Neural cell (in vitro differentiated cells): ENCODE measurements around the gene BABAM1. TPM values are rescaled to one million over a fixed set of nuclear protein-coding genes. Genes with fewer than 3 reads are reported as not detected.

ENCODE experiments used
- H2AFZ ChIP-seq: fragments of 200-600, 300-800 bp; sonication (generic), shearing (Covaris generic); 2 replicates; pipeline ENCODE4 v1.6.0; 2014; ENCODE audit warnings: low read depth, mild to moderate bottlenecking, antibody characterized with exemption, low read length, moderate library complexity
- H3F3A ChIP-seq: fragments of 200-600 bp; shearing (Covaris generic); 2 replicates; pipeline ENCODE4 v1.6.1; 2016; ENCODE audit warnings: mild to moderate bottlenecking, moderate library complexity, mixed read lengths, antibody characterized with exemption, low read length; ENCODE audit not compliant: insufficient read depth, poor library complexity, severe bottlenecking
- H3K27ac ChIP-seq: fragments of 200-600, 300-800 bp; sonication (generic), shearing (Covaris generic); 2 replicates; pipeline ENCODE4 v1.5.1; 2014; ENCODE audit warnings: mild to moderate bottlenecking, low read length, moderate library complexity
- H3K27me3 ChIP-seq: fragments of 300-800, 200-600 bp; sonication (generic), shearing (Covaris generic); 2 replicates; pipeline ENCODE4 v1.6.0; 2014; ENCODE audit warnings: mild to moderate bottlenecking, low read depth, low read length, moderate library complexity; ENCODE audit not compliant: insufficient read depth
- H3K36me3 ChIP-seq: fragments of 300-800, 200-600 bp; sonication (generic), shearing (Covaris generic); 2 replicates; pipeline ENCODE4 v1.5.1; 2014; ENCODE audit warnings: mild to moderate bottlenecking, antibody characterized with exemption, low read length, moderate library complexity; ENCODE audit not compliant: insufficient read depth
- H3K4me2 ChIP-seq: fragments of 300-800, 200-600 bp; sonication (generic), shearing (Covaris generic); 2 replicates; pipeline ENCODE4 v1.6.0; 2014; ENCODE audit warnings: mild to moderate bottlenecking, low read length
- H3K4me3 ChIP-seq: fragments of 300-800, 200-600 bp; sonication (generic), shearing (Covaris generic); 2 replicates; pipeline ENCODE4 v1.5.1; 2014; ENCODE audit warnings: mild to moderate bottlenecking, low read length, moderate library complexity
- H3K79me2 ChIP-seq: fragments of 200-600 bp; shearing (Covaris generic); replicated peaks from 2 replicates; pipeline ENCODE4 v1.6.0; 2014; ENCODE audit warnings: mild to moderate bottlenecking, low read length, moderate library complexity; ENCODE audit not compliant: insufficient read depth
- H3K9ac ChIP-seq: fragments of 300-800, 200-600 bp; sonication (generic), shearing (Covaris generic); 2 replicates; pipeline ENCODE4 v1.6.1; 2016; ENCODE audit warnings: mild to moderate bottlenecking, low read length, mixed read lengths
- H3K9me2 ChIP-seq: fragments of 200-600 bp; shearing (Covaris generic); 2 replicates; pipeline ENCODE4 v1.6.1; 2016; ENCODE audit warnings: mild to moderate bottlenecking, low read length, mixed read lengths; ENCODE audit not compliant: insufficient read depth
- H3K9me3 ChIP-seq: fragments of 200-600, 300-800 bp; sonication (generic), shearing (Covaris generic); 2 replicates; pipeline ENCODE4 v1.6.1; 2016; ENCODE audit warnings: mild to moderate bottlenecking, mixed run types, low read length, moderate library complexity, mixed read lengths
- H4K20me1 ChIP-seq: fragments of 200-600 bp; shearing (Covaris generic); 2 replicates; pipeline ENCODE4 v1.6.1; 2016; ENCODE audit warnings: mild to moderate bottlenecking, mixed run types; ENCODE audit not compliant: insufficient read depth
- EP300 ChIP-seq: fragments of 450-650 bp; conservative IDR thresholded peaks from 2 replicates; pipeline ENCODE4 v1.6.1; 2014; ENCODE audit warnings: antibody characterized with exemption, mild to moderate bottlenecking, moderate library complexity; ENCODE audit not compliant: poor library complexity, severe bottlenecking
- EZH2 ChIP-seq: fragments of 200-600, 300-800 bp; shearing (Covaris generic), sonication (generic); IDR thresholded peaks from 2 replicates; pipeline ENCODE4 v1.6.1; 2014; ENCODE audit warnings: antibody characterized with exemption, low read length, borderline replicate concordance, mild to moderate bottlenecking; ENCODE audit not compliant: insufficient read depth, poor library complexity, severe bottlenecking
- MXI1 ChIP-seq: fragments of 450-650 bp; conservative IDR thresholded peaks from 2 replicates; pipeline ENCODE4 v1.6.1; 2014; ENCODE audit warnings: antibody characterized with exemption, mild to moderate bottlenecking; ENCODE audit not compliant: poor library complexity, severe bottlenecking
- POLR2AphosphoS5 ChIP-seq: IDR thresholded peaks from 2 replicates; pipeline ENCODE4 v1.6.1; 2012
- RAD21 ChIP-seq: fragments of 450-650 bp; conservative IDR thresholded peaks from 2 replicates; pipeline ENCODE4 v1.6.1; 2014; ENCODE audit warnings: antibody characterized with exemption, mild to moderate bottlenecking, moderate library complexity
- SMC3 ChIP-seq: fragments of 450-650 bp; conservative IDR thresholded peaks from 2 replicates; pipeline ENCODE4 v1.6.1; 2014; ENCODE audit warnings: antibody characterized with exemption, mild to moderate bottlenecking, moderate library complexity; ENCODE audit not compliant: poor library complexity
- TAF1 ChIP-seq: IDR thresholded peaks from 2 replicates; pipeline ENCODE4 v1.6.1; 2012; ENCODE audit warnings: low read depth
- polyA plus RNA-seq: library from polyadenylated mRNA; depleted of rRNA; stranded (reverse); fragments of >200 nt; gene quantifications from 2 replicates; pipeline ENCODE4 v1.2.3, GENCODE V29; 2014
- TF ChIP-seq, protein P1 (sequence below): IDR thresholded peaks from 2 replicates; pipeline ENCODE4 v1.6.1; 2012; ENCODE audit warnings: borderline replicate concordance
- TF ChIP-seq, protein P2 (sequence below): fragments of 450-650 bp; IDR thresholded peaks from 2 replicates; pipeline ENCODE4 v1.5.1; 2014; ENCODE audit warnings: antibody characterized with exemption, mild to moderate bottlenecking, moderate library complexity; ENCODE audit not compliant: poor library complexity, severe bottlenecking

The BABAM1 gene
- polyA plus RNA-seq, 1 donor from 2014 or later, result 123 TPM

DNA sequence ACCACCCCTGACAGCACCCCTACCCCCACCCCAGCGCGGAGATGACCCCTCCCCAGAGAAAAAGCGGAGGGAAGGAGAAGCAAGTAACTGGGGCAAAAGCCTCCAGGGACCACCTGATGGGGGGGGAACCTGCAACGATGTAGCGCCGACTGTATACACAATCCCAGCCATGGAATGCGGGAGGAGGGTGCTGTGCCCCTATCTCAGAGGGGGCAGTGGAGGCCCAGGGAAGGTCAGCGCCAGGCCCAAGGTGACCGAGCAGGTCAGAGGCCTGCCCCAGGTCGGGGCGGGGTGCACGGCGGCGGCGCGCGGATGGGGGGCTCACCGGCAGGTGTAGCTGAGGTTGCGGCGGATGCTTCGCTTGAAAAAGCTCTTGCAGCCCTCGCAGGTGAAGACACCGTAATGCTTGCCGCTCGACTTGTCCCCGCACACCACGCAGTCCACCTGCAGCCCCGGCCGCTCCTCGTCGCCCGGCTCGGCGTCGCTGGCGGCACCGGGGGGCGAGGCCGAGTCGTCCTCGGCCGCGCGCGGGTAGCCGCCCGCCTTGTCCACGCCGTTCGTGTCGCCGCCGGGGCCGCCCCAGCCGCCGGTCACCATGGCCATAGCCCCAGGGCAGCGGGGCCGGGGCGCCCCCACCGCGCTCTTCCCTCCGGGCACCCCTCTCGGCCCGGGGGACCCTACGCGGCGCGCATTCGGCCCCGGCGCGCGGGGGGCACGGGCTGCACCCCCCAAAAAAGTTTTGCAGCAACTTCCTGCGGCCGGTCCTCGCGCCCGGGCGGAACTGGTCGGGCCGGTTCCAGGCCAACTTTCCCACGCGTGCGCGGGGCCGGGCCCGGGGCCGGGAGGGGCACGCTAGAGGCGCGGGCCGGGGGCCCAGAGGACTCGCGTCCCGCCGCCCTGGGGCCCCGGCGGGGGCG is 22.4 kb upstream of the BABAM1 start:
- H3K27ac ChIP-seq, result no peak overlapping the region
- peak; percentile 37 for TF ChIP-seq MXI1
- TF ChIP-seq, protein P1, sequence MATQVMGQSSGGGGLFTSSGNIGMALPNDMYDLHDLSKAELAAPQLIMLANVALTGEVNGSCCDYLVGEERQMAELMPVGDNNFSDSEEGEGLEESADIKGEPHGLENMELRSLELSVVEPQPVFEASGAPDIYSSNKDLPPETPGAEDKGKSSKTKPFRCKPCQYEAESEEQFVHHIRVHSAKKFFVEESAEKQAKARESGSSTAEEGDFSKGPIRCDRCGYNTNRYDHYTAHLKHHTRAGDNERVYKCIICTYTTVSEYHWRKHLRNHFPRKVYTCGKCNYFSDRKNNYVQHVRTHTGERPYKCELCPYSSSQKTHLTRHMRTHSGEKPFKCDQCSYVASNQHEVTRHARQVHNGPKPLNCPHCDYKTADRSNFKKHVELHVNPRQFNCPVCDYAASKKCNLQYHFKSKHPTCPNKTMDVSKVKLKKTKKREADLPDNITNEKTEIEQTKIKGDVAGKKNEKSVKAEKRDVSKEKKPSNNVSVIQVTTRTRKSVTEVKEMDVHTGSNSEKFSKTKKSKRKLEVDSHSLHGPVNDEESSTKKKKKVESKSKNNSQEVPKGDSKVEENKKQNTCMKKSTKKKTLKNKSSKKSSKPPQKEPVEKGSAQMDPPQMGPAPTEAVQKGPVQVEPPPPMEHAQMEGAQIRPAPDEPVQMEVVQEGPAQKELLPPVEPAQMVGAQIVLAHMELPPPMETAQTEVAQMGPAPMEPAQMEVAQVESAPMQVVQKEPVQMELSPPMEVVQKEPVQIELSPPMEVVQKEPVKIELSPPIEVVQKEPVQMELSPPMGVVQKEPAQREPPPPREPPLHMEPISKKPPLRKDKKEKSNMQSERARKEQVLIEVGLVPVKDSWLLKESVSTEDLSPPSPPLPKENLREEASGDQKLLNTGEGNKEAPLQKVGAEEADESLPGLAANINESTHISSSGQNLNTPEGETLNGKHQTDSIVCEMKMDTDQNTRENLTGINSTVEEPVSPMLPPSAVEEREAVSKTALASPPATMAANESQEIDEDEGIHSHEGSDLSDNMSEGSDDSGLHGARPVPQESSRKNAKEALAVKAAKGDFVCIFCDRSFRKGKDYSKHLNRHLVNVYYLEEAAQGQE, result no peak
- no peaks in the 10 kb centered on the region for H4K20me1 ChIP-seq
- no peaks in the 10 kb centered on the region for H3K36me3 ChIP-seq
- no peak overlapping the region for H2AFZ ChIP-seq
- H3F3A ChIP-seq, result no peaks in the 10 kb centered on the region
- peak overlapping the region; percentile 70 for H3K4me3 ChIP-seq
- H3K9me2 ChIP-seq, result no peaks in the 10 kb centered on the region
- no peaks in the 10 kb centered on the region for H3K9me3 ChIP-seq
- peaks cover 13% of the 10 kb centered on the region for H3K79me2 ChIP-seq
- no peaks in the 10 kb centered on the region for H3K27me3 ChIP-seq
- H3K9ac ChIP-seq, result peak overlapping the region; percentile 57
- peak overlapping the region; percentile 59 for H3K4me2 ChIP-seq

DNA sequence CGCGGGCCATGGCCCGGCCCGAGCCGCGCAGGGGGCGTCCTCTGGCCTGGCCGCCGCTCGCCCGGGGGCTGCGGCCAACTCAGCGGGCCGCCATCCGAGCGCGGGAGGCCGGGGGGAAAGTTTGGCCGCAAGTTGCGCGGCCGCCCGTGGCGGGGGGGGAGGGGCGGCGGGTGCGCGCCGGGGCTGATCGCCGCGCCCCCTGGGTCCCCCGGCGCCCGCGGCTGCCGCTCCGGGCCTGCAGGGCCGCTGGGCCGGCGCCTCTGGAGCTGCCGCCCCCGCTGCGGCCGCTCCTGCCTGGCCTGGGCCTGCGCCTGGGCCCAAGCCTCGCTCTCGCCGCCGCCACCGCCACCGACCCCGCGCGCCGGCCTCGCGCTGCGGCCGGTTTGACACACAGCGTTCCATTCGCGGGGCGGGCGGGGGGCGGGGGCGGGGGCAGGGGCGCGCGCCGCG is 21.7 kb upstream of the BABAM1 start, which contains the start of gene NR2F6:
Gene NR2F6, minus strand, starts transcription at position 385 of the 450 bp plus-strand sequence. CDS start 699 bp downstream, outside the sequence.
- peaks cover 13% of the 10 kb centered on the region for H3K79me2 ChIP-seq
- peak within 1 kb of the TSS; percentile 89 for H3K9ac ChIP-seq
- no peaks in the 10 kb centered on the region for H3K9me2 ChIP-seq
- no peak for TF ChIP-seq TAF1
- TF ChIP-seq EP300, result no peak
- TF ChIP-seq EZH2, result no peak
- no peak for TF ChIP-seq POLR2AphosphoS5
- no peak for TF ChIP-seq MXI1
- TF ChIP-seq, protein P2, sequence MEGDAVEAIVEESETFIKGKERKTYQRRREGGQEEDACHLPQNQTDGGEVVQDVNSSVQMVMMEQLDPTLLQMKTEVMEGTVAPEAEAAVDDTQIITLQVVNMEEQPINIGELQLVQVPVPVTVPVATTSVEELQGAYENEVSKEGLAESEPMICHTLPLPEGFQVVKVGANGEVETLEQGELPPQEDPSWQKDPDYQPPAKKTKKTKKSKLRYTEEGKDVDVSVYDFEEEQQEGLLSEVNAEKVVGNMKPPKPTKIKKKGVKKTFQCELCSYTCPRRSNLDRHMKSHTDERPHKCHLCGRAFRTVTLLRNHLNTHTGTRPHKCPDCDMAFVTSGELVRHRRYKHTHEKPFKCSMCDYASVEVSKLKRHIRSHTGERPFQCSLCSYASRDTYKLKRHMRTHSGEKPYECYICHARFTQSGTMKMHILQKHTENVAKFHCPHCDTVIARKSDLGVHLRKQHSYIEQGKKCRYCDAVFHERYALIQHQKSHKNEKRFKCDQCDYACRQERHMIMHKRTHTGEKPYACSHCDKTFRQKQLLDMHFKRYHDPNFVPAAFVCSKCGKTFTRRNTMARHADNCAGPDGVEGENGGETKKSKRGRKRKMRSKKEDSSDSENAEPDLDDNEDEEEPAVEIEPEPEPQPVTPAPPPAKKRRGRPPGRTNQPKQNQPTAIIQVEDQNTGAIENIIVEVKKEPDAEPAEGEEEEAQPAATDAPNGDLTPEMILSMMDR, result no peak
- no peak for TF ChIP-seq RAD21
- no peak for TF ChIP-seq SMC3
- TF ChIP-seq, protein P1, result no peak
- no peaks in the 10 kb centered on the region for H3K9me3 ChIP-seq
- H3K36me3 ChIP-seq, result no peaks in the 10 kb centered on the region
- peak within 1 kb of the TSS; percentile 62 for H2AFZ ChIP-seq
- H3K4me3 ChIP-seq, result peak within 1 kb of the TSS; percentile 73
- no peaks in the 10 kb centered on the region for H4K20me1 ChIP-seq
- peak within 1 kb of the TSS; percentile 64 for H3K27ac ChIP-seq
- H3F3A ChIP-seq, result no peaks in the 10 kb centered on the region
- H3K27me3 ChIP-seq, result no peaks in the 10 kb centered on the region
- peak within 1 kb of the TSS; percentile 68 for H3K4me2 ChIP-seq
